LNCaP clone FGC (cell line): ENCODE data around the gene DLG1.

ENCODE experiments used
- DNase-seq: peaks from one replicate; pipeline ENCODE4 v3.0.0-alpha.2; 2011; ENCODE audit warnings: low read depth
- H3K4me3 ChIP-seq: 2 replicates; pipeline ENCODE4 v1.5.1; 2011; ENCODE audit warnings: mild to moderate bottlenecking, low read depth, low read length, control low read depth
- TF ChIP-seq, protein P1 (sequence below): IDR thresholded peaks from 2 replicates; pipeline ENCODE4 v1.5.1; 2012; ENCODE audit warnings: mild to moderate bottlenecking; ENCODE audit not compliant: control insufficient read depth, insufficient read depth; ENCODE audit errors: extremely low read depth

The DLG1 gene

DNA sequence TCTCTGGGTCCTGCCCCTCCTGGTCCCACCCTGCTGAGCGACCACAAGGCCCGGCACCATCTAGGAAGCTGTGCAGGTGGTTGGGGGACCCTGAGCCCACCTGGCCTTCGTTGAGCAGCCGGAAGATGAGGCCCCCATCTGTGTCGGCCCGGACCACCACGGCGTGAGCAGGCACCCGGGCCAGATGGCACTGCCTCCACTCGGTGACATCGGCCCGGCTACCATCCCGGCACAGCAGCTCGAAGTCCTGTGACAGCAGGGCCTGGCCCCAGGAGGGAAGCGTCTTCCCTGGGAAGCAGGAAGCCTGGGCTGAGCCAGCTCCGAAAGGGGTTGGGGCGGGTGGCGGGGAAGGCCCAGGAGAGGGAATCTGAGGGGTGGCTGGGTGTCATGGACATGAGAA is 281.4 kb downstream of the DLG1 start:
- DNase-seq: no peak
- no peak overlapping the region for H3K4me3 ChIP-seq
- TF ChIP-seq, protein P1, sequence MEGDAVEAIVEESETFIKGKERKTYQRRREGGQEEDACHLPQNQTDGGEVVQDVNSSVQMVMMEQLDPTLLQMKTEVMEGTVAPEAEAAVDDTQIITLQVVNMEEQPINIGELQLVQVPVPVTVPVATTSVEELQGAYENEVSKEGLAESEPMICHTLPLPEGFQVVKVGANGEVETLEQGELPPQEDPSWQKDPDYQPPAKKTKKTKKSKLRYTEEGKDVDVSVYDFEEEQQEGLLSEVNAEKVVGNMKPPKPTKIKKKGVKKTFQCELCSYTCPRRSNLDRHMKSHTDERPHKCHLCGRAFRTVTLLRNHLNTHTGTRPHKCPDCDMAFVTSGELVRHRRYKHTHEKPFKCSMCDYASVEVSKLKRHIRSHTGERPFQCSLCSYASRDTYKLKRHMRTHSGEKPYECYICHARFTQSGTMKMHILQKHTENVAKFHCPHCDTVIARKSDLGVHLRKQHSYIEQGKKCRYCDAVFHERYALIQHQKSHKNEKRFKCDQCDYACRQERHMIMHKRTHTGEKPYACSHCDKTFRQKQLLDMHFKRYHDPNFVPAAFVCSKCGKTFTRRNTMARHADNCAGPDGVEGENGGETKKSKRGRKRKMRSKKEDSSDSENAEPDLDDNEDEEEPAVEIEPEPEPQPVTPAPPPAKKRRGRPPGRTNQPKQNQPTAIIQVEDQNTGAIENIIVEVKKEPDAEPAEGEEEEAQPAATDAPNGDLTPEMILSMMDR: no peak

DNA sequence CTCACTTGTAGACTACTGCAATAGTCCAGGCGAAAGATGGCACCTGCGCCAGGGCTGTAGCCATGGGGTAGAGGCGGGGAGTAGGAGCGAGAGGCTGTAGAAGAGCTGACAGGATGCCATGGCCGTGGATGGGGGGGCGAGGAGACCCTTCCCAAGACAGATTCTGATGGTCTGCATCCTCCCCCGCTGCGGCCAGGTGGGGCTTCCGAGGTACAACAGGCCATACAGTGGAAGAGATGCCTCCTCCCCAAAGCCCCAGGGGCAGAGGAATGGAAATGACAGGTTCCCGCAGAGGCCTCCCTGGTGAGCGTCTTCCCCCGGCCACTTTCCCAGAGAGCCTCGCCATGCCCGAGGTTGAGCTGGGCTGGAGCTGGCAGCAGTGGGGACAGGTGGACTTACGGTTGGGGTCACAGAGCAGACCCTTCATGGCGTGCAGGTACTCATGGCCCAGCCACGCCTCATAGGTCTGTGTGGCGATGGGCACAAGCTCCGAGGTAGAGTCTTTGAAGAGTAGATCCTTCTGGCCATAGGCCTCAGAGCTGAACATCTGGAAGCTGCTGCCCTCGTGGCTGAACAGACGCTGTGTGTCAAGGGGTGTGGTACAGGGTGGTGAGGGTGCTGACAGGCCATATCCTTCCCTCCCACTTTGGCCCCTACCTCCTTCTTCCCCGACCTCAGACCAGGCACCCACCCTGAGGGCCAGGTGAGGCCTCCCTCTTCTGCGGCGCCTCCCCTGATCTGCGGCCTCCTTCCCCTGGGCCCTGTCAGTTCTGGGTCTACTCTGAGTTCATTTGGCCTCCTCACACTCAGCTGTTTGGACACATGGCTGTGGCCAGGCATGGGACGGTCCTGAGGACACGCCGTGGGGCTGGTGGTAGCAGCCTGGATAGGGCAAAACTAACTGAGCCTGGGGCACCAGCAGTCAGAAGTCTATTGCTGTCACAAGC is 282.3 kb downstream of the DLG1 start:
- H3K4me3 ChIP-seq: no peak overlapping the region
- no peak for DNase-seq
- TF ChIP-seq, protein P1: no peak

DNA sequence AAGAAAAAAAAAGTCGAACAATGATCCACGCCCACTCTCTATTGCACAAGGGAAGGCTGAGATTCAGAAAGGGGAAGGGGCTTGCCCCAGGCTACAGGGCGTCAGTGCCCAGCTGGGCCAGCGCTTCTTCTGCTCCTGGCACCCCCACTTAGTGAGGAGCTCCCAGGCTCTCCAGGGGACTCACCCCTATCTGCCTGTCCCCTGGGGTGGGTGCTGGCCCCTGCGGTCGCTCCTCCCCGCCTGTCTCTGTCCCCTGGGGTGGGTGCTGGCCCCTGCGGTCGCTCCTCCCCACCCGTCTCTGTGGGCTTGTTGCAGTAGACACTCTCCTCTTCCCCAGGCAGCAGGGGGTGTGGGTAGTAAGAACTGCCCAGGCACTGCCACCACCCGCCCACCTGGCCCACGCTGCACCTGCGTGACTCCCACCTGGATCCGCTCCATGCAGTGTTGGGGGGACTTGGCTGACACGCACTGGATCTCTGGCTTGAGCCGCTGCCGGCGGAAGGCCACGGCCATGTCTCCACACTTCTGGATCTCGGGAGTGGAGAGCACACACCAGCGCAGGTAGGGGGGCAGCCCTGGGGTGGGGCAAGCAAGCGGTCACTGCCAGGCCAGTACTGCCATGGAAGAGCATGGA is 283.4 kb downstream of the DLG1 start:
- no peak for DNase-seq
- TF ChIP-seq, protein P1: no peak
- H3K4me3 ChIP-seq: no peak overlapping the region

DNA sequence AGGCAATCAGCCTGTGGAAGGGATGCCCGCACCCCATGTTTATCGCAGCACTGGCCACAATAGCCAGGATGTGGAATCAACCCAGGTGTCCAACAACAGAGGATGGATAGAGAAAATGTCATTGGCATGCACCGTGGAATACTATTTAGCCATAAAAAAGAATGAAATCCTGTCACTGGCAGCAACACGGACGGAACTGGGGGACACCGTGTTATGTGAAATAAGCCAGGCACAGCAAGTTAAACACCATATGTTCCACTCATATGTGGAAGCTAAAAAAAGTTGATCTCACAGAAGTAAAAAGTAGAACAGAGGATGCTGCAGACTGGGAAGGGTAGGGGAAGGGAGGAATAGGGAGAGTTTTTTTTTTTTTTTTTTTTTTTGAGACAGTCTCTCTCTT is 284.4 kb downstream of the DLG1 start:
- no peak for DNase-seq
- H3K4me3 ChIP-seq: no peak overlapping the region
- TF ChIP-seq, protein P1: no peak

DNA sequence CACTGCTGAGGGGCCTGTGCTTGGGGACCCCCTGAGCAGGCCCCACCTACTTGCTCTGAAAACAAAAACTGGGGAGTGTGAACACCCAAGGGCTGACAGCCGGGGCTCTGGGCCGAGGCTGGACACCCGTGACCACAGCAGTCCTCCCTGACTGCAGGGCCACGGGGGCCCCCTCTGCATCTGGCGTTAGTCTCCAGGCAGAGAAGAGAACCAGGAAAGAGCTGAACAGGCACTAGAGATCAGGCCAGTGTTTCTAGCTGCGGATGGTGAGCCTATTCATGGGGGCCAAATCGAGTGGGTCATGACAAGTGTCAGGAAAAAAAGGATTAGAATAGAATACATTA is 285.9 kb downstream of the DLG1 start:
- DNase-seq: no peak
- TF ChIP-seq, protein P1: no peak
- H3K4me3 ChIP-seq: no peak overlapping the region

DNA sequence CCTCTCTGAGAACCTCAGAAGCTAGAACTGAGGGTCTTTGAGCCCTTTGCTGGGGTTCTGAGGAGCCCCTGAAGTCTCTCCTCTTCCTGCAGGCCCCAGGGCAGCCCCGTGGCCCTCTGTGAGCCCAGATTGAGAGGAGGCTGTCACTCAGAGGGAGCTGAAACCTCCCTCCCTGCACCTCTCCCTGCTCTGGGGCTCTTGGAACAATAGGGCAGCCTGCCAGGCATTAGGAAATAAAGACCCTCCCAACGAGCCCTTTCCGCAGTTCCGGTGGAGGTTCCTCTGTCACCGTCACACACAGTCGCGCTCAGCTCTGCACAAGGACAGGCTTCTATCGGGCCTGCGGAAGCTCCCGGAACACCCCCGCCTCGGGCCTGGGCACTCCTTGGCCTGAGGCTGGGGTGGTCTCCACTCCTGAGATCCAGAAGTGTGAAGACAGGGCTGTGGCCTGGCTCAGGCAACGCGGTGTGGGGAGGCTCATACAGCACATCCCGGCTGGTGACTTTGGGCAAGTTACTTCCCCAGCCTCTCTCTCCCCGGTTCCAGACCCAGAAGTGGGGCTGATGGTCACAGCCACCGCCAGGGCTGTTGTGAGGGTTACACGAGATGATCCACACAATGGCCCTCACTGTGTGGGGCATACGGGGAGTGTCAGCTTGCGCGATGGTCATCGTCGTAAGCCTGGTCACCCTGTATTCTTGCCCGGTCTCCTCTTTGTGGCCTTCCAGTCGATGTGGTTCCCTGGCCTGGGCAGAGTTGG is 286.5 kb downstream of the DLG1 start:
- DNase-seq: no peak
- H3K4me3 ChIP-seq: no peak overlapping the region
- TF ChIP-seq, protein P1: no peak
